Neural progenitor cell (in vitro differentiated cells): ENCODE measurements around the gene CYP39A1. TPM values are rescaled to one million over a fixed set of nuclear protein-coding genes. Genes with fewer than 3 reads are reported as not detected.

Source experiments
- DNase-seq: peaks from one replicate; pipeline ENCODE4 v3.0.0-alpha.2; 2016; ENCODE audit warnings: low spot score
- H2AFZ ChIP-seq: fragments of 200-600 bp; sonication (generic); replicated peaks from 2 replicates; pipeline ENCODE4 v1.6.1; 2016; ENCODE audit warnings: antibody characterized with exemption
- H3F3A ChIP-seq: fragments of 200-600 bp; sonication (generic); 2 replicates; pipeline ENCODE4 v1.6.1; 2016; ENCODE audit warnings: antibody characterized with exemption, low read depth
- H3K27ac ChIP-seq: fragments of 200-600 bp; sonication (generic); 2 replicates; pipeline ENCODE4 v1.5.1; 2016; ENCODE audit warnings: mild to moderate bottlenecking
- H3K27me3 ChIP-seq: fragments of 200-600 bp; sonication (generic); 2 replicates; pipeline ENCODE4 v1.6.1; 2016; ENCODE audit warnings: mild to moderate bottlenecking, moderate library complexity
- H3K36me3 ChIP-seq: fragments of 200-600 bp; sonication (generic); 2 replicates; pipeline ENCODE4 v1.5.1; 2016
- H3K4me1 ChIP-seq: fragments of 200-600 bp; sonication (generic); 2 replicates; pipeline ENCODE4 v1.6.1; 2016; ENCODE audit warnings: mixed run types
- H3K4me2 ChIP-seq: fragments of 200-600 bp; sonication (generic); 2 replicates; pipeline ENCODE4 v1.6.1; 2016
- H3K4me3 ChIP-seq: fragments of 200-600 bp; sonication (generic); 2 replicates; pipeline ENCODE4 v1.5.1; 2016
- H3K79me2 ChIP-seq: fragments of 200-600 bp; sonication (generic); 2 replicates; pipeline ENCODE4 v1.6.1; 2016; ENCODE audit warnings: low read depth
- H3K9ac ChIP-seq: fragments of 200-600 bp; sonication (generic); 2 replicates; pipeline ENCODE4 v1.6.1; 2016
- H3K9me3 ChIP-seq: fragments of 200-600 bp; sonication (generic); 2 replicates; pipeline ENCODE4 v1.5.1; 2016; ENCODE audit warnings: low read depth
- H4K20me1 ChIP-seq: fragments of 200-600 bp; sonication (generic); 2 replicates; pipeline ENCODE4 v1.6.1; 2016; ENCODE audit warnings: low read depth
- H3K27ac Mint-ChIP-seq: 3 replicates; pipeline ENCODE4 v1.8.0; 2021; ENCODE audit warnings: mixed read lengths
- H3K27me3 Mint-ChIP-seq: 2 replicates; pipeline ENCODE4 v1.8.0; 2022; ENCODE audit warnings: low read depth, mild to moderate bottlenecking, inconsistent platforms, moderate library complexity, mixed read lengths; ENCODE audit not compliant: insufficient read depth
- H3K36me3 Mint-ChIP-seq: 3 replicates; pipeline ENCODE4 v1.8.0; 2021; ENCODE audit warnings: mixed read lengths
- H3K4me1 Mint-ChIP-seq: 3 replicates; pipeline ENCODE4 v1.8.0; 2021; ENCODE audit warnings: mixed read lengths
- H3K4me3 Mint-ChIP-seq: 3 replicates; pipeline ENCODE4 v1.8.0; 2021; ENCODE audit warnings: mild to moderate bottlenecking, moderate library complexity, mixed read lengths
- H3K9me3 Mint-ChIP-seq: 3 replicates; pipeline ENCODE4 v1.8.0; 2020; ENCODE audit warnings: mixed read lengths
- EZH2 ChIP-seq: fragments of 200-600 bp; sonication (generic); IDR thresholded peaks from 2 replicates; pipeline ENCODE4 v1.6.1; 2017; ENCODE audit warnings: antibody characterized with exemption, mild to moderate bottlenecking, moderate library complexity
- EZH2phosphoT487 ChIP-seq: fragments of 200-600 bp; sonication (generic); IDR thresholded peaks from 2 replicates; pipeline ENCODE4 v1.6.1; 2017; ENCODE audit warnings: antibody characterized with exemption
- total RNA-seq: library from RNA; depleted of rRNA; stranded (reverse); fragments of >200 nt; gene quantifications from 2 replicates; pipeline ENCODE4 v1.2.3, GENCODE V29; 2015; ENCODE audit warnings: low replicate concordance
- TF ChIP-seq, protein P1 (sequence below): fragments of 200-600 bp; sonication (generic); IDR thresholded peaks from 2 replicates; pipeline ENCODE4 v1.5.1; 2017; ENCODE audit warnings: antibody characterized with exemption, mild to moderate bottlenecking

CYP39A1 gene
- total RNA-seq, 1 donor from 2014 or later, result 7.1 TPM

- TF ChIP-seq, protein P1, sequence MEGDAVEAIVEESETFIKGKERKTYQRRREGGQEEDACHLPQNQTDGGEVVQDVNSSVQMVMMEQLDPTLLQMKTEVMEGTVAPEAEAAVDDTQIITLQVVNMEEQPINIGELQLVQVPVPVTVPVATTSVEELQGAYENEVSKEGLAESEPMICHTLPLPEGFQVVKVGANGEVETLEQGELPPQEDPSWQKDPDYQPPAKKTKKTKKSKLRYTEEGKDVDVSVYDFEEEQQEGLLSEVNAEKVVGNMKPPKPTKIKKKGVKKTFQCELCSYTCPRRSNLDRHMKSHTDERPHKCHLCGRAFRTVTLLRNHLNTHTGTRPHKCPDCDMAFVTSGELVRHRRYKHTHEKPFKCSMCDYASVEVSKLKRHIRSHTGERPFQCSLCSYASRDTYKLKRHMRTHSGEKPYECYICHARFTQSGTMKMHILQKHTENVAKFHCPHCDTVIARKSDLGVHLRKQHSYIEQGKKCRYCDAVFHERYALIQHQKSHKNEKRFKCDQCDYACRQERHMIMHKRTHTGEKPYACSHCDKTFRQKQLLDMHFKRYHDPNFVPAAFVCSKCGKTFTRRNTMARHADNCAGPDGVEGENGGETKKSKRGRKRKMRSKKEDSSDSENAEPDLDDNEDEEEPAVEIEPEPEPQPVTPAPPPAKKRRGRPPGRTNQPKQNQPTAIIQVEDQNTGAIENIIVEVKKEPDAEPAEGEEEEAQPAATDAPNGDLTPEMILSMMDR, result no peak
- TF ChIP-seq EZH2phosphoT487 (no peak), EZH2 (no peak)
- Histone ChIP-seq H3K36me3 (no peaks in the 10 kb centered on the region), H3K27ac (no peak overlapping the region), H4K20me1 (no peaks in the 10 kb centered on the region), H3K9me3 (no peaks in the 10 kb centered on the region), H3K27me3 (no peaks in the 10 kb centered on the region), H2AFZ (no peak overlapping the region), H3F3A (no peaks in the 10 kb centered on the region), H3K4me3 (no peak overlapping the region), H3K9ac (no peak overlapping the region), H3K4me2 (no peak overlapping the region), H3K79me2 (no peaks in the 10 kb centered on the region), H3K4me1 (no peaks in the 10 kb centered on the region)
- Mint-ChIP-seq H3K9me3 (peaks cover 2% of the 10 kb centered on the region), H3K27me3 (no peaks in the 10 kb centered on the region), H3K36me3 (no peaks in the 10 kb centered on the region), H3K4me1 (no peaks in the 10 kb centered on the region), H3K4me3 (no peak overlapping the region), H3K27ac (no peak overlapping the region)
- no peak for DNase-seq
These were observed 37.6 kb upstream of the CYP39A1 start for GRCh38 chr6:46690141-46690755.

DNA sequence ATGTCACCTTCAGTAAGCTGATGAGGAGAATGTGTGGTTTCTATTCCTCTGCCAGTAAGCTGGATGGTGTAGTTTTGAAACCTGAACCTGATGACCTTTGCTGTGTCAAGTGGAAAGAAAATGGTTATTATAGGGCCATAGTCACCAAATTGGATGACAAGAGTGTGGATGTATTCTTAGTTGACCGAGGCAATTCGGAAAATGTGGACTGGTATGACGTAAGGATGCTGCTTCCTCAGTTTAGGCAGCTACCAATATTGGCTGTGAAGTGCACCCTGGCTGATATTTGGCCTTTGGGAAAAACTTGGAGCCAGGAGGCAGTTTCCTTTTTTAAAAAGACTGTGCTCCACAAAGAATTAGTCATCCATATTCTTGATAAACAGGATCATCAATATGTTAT lies 37.0 kb upstream of the CYP39A1 start:
- no peak overlapping the region for H3K4me3 Mint-ChIP-seq
- no peak overlapping the region for H3K4me3 ChIP-seq
- H3K27me3 Mint-ChIP-seq, result no peaks in the 10 kb centered on the region
- no peak overlapping the region for H3K27ac Mint-ChIP-seq
- H3K4me1 ChIP-seq, result no peaks in the 10 kb centered on the region
- no peaks in the 10 kb centered on the region for H3K4me1 Mint-ChIP-seq
- no peaks in the 10 kb centered on the region for H3K79me2 ChIP-seq
- TF ChIP-seq, protein P1, result no peak
- TF ChIP-seq EZH2 (no peak), EZH2phosphoT487 (no peak)
- H3K36me3 ChIP-seq, result no peaks in the 10 kb centered on the region
- no peak overlapping the region for H3K9ac ChIP-seq
- no peak overlapping the region for H3K27ac ChIP-seq
- no peaks in the 10 kb centered on the region for H3K36me3 Mint-ChIP-seq
- no peaks in the 10 kb centered on the region for H3K9me3 ChIP-seq
- no peak overlapping the region for H2AFZ ChIP-seq
- peaks cover 2% of the 10 kb centered on the region for H3K9me3 Mint-ChIP-seq
- DNase-seq, result no peak
- H3K4me2 ChIP-seq, result no peak overlapping the region
- no peaks in the 10 kb centered on the region for H3K27me3 ChIP-seq
- no peaks in the 10 kb centered on the region for H4K20me1 ChIP-seq
- H3F3A ChIP-seq, result no peaks in the 10 kb centered on the region

DNA sequence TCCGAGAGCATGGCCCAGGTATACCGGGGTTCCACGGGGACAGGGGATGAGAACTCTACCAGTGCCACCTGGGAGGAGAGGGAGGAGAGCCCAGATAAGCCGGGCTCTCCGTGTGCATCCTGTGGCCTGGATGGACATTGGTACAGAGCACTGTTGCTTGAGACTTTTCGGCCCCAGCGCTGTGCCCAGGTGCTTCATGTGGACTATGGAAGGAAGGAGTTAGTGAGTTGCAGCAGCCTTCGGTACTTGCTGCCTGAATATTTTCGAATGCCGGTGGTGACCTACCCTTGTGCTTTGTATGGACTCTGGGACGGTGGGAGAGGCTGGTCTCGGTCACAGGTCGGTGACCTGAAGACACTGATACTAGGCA lies 36.3 kb upstream of the CYP39A1 start:
- Histone ChIP-seq H3K27ac (no peak overlapping the region), H3K9ac (no peak overlapping the region), H3K4me1 (no peaks in the 10 kb centered on the region), H3K27me3 (no peaks in the 10 kb centered on the region), H3K36me3 (no peaks in the 10 kb centered on the region), H2AFZ (no peak overlapping the region), H3K79me2 (no peaks in the 10 kb centered on the region), H3K4me3 (no peak overlapping the region), H4K20me1 (no peaks in the 10 kb centered on the region), H3K4me2 (no peak overlapping the region), H3F3A (no peaks in the 10 kb centered on the region), H3K9me3 (no peaks in the 10 kb centered on the region)
- H3K36me3 Mint-ChIP-seq, result no peaks in the 10 kb centered on the region
- no peak overlapping the region for H3K27ac Mint-ChIP-seq
- H3K4me3 Mint-ChIP-seq, result no peak overlapping the region
- H3K4me1 Mint-ChIP-seq, result no peaks in the 10 kb centered on the region
- no peaks in the 10 kb centered on the region for H3K27me3 Mint-ChIP-seq
- no peak for DNase-seq
- TF ChIP-seq EZH2 (no peak), EZH2phosphoT487 (no peak)
- TF ChIP-seq, protein P1, result no peak
- H3K9me3 Mint-ChIP-seq, result peaks cover 2% of the 10 kb centered on the region
